Dedifferentiated amniotic fluid mesenchymal stem cell (primary cell): Measurements from ENCODE around the gene KIAA1549.
A peak's percentile ranks its signal among the peaks of the same experiment; 100 is the strongest.

ENCODE experiments used
- DNase-seq: peaks from one replicate; pipeline ENCODE4 v3.0.0-alpha.2; 2016; ENCODE audit errors: extremely low spot score

Gene KIAA1549

GRCh38 chr7:138885383-138886147, 95.6 kb downstream of the KIAA1549 start:
- DNase-seq, result no peak

- DNase-seq, result no peak
Observed at GRCh38 chr7:138882249-138882648, 98.9 kb downstream of the KIAA1549 start.

DNA sequence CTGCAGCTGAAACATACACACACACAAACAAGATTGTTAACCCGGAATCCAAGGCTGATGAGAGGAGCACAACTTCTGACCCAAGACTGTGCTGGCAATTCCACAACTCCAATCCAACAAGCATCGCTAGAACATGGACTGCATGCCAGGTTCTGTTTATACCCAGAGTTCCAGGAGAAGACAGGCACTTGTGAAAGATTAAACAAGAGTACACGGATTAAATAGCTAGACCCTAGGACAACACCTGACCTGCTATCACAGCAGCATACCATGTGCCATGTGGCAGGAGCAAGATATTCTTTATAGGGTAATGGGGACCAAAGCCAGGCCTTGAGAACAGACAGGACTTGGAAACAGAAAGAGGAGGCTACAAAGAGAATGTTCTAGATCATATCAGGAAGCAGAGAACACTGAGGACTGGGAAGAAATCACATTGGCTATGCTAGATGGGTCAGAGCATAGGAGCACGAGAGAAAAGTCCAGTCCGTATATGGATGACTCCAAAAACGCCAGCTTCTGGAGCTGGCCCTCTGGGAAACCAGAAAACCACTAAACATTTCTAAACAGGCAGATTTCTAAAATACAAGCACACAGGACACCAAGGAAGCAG, 99.5 kb downstream of the KIAA1549 start:
- DNase-seq, result no peak

- no peak for DNase-seq
Observed at GRCh38 chr7:138880881-138881578, 100.2 kb downstream of the KIAA1549 start.

DNA sequence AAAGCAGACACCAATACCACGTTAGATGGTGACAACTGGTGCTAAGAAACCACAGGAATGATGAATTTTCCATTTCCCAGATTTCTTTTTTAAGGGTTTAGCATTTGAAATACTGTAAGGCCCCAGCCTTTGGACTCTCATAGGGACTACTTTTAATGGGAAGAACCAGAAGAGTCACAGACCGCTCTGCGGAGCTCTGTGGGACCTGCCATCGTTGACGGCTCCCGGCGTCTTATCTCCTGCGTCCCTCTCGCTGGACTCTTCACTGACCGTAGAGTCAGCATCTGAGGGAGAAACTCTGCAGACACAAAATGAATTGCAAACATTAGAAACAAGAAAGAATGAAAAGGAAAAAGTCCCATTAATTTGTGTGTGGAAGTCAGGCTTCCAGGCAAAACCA, 101.8 kb downstream of the KIAA1549 start:
- no peak for DNase-seq

- DNase-seq, result no peak
Observed at GRCh38 chr7:138878856-138879255, 102.3 kb downstream of the KIAA1549 start.

- no peak for DNase-seq
Observed at GRCh38 chr7:138878051-138878450, 103.1 kb downstream of the KIAA1549 start.

GRCh38 chr7:138876326-138876725, 104.9 kb downstream of the KIAA1549 start:
- DNase-seq, result no peak

DNA sequence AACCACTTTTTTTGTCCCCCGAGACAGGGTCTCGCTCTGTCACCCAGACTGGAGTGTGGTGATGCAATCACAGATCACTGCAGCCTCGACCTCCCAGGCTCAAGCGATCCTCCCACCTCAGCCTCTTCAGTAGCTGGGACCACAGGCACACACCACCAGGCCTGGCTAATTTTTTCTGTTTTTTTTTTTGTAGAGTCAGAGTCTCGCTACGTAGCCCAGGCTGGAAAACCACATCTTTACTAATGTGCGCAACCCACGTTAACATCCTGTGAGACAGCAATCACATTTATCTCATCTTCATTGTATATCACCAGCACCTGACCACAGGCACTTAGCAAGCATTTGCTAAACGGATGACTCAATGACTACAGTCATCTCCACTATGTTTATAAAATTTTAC, 105.4 kb downstream of the KIAA1549 start:
- no peak for DNase-seq

DNA sequence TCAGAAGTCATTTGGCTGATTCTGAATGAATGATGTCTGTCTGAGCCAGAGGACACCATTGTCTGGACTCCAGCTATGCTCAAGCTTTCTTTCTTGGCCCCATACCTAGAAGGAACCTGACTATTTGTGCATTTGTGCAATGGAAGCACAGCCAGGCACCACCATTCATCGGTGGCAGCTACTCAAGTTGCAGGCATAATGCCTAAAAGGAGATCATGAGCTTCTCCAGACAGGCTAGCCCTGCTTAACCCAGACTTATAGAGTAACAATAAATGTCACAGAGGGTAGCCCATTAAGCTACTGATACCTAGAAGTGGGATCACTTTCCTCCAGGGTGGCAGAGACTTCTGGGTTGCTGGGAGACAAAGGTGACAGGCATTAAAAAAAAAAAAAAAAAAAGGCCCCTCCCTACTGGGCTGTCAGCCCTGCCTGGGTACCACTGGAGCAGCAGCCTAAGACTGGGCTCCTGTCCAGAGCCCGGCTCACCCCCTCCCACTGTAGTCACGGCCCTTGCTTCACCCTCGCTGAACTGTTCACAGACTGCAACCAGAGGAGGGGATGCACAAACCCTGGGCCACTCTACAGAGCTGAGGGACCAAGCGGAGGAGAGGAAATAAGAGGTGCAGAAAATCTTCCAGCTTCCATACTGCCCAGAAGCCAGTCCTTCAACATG, 107.8 kb downstream of the KIAA1549 start:
- DNase-seq, result no peak

- no peak for DNase-seq
Observed at GRCh38 chr7:138872576-138872975, 108.6 kb downstream of the KIAA1549 start.

GRCh38 chr7:138871814-138872090, 109.4 kb downstream of the KIAA1549 start:
- DNase-seq, result no peak

GRCh38 chr7:138871065-138871813, 110.0 kb downstream of the KIAA1549 start:
- no peak for DNase-seq

DNA sequence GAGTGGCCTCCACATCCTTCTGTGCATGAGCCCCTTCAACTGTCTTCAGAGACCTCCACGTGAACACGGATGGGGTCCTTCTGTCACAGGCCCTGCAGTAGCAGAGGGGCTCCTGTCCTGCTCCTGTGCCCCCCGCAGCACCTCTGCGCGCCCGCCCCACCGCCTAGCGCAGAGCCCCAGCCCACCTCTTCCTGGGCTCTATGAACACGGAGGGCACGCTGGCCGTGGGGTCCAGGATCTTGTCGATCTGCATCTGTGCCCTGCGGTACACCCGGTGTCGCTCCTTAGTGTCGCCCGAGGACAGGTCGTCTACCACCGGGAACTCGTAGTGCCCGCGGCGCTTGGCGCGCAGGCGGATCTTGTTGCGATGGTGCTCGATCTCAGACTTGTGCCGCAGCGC, 111.8 kb downstream of the KIAA1549 start:
- no peak for DNase-seq

DNA sequence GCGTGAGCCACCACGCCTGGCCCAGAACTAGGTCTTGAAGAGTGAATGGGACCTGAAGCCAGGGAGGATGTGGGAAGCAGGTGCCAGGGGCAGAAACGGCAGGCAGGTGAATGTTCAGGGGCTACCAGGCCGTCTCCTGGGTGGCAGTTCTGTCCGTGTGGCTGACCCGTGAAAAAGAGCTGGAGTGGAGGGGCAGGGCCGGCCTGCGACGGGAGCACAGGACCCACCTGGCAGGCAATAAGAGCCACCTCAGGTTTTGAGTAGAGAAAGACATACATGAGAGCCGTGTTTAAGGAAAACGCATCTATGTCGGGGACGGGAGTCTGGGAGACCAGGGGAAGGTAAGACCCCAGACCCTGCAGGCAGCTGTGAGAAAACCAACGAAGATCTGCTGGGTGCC, 112.5 kb downstream of the KIAA1549 start:
- no peak for DNase-seq

GRCh38 chr7:138867744-138868143, 113.4 kb downstream of the KIAA1549 start:
- no peak for DNase-seq

GRCh38 chr7:138866353-138866752, 114.8 kb downstream of the KIAA1549 start:
- DNase-seq, result no peak

GRCh38 chr7:138865843-138866242, 115.3 kb downstream of the KIAA1549 start:
- DNase-seq, result no peak

- DNase-seq, result peak; percentile 63
Observed at GRCh38 chr7:138864667-138865066, 116.5 kb downstream of the KIAA1549 start.

DNA sequence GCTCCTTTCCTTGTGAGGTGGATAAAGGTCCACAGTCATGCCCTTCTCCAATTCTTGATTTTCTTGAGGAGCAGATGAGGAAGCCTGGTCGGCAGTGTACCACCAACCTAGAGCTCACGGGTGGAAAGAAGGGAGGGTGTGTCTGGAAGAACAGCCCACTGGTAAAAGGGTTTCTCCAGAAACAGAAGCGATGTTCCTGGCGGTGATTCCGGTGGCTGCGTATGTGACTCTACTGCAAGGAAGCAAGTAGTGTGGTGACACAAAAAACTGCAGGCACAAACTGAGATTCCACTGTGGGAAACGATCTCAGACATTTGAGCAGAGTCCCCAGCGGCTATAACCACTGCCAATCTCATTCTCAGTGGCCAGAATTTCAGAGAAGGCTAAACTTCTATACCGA, 117.3 kb downstream of the KIAA1549 start:
- no peak for DNase-seq

DNA sequence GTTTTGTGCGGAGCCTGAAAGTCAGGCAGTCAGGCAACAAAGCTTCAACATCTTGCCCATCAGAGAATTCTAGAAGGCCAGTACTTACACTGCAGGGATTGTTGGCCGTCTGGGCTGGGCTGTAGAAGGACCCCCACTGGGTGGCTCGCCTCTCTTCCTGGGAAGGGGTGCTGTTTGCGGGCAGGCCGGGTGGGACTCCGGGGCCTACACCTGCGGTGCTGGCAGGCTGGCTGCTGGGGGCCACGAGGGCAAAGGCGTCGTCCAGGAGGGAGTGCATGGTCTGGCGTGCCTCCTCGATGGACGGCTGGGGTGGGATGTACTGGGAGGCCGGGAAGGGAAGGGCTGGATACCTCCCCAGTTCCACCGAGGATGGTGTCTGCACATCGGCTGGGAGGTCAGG, 120.1 kb downstream of the KIAA1549 start:
- DNase-seq, result no peak

- DNase-seq, result no peak
Observed at GRCh38 chr7:138857728-138858127, 123.5 kb downstream of the KIAA1549 start.
